HG03521 (cell line): Measurements from ENCODE around the gene FBN1.
A peak's percentile ranks its signal among the peaks of the same experiment; 100 is the strongest.

Experiments
- ATAC-seq: cut with Tn5 transposase; IDR thresholded peaks from one replicate; pipeline ENCODE4 v1.9.1; 2021; ENCODE audit warnings: mild to moderate bottlenecking, moderate library complexity; ENCODE audit not compliant: unreplicated experiment

FBN1 gene

DNA sequence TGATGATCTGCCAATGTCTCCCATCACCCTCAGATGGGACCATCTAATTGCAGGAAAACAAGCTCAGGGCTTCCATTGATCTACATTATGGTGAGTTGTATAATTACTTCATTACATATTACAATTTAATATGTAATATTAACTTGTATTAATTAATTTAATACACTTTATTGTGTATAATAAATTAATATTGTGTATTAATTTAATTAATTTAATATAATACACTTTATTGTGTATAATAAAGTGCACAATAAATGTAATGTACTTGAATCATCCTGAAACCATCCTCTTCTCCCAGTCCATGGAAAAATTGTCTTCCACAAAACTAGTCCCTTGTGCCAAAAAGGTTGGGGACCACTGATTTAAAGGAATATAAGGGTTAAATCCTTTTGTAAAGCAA, 123.4 kb downstream of the FBN1 start:
- ATAC-seq = no peak

DNA sequence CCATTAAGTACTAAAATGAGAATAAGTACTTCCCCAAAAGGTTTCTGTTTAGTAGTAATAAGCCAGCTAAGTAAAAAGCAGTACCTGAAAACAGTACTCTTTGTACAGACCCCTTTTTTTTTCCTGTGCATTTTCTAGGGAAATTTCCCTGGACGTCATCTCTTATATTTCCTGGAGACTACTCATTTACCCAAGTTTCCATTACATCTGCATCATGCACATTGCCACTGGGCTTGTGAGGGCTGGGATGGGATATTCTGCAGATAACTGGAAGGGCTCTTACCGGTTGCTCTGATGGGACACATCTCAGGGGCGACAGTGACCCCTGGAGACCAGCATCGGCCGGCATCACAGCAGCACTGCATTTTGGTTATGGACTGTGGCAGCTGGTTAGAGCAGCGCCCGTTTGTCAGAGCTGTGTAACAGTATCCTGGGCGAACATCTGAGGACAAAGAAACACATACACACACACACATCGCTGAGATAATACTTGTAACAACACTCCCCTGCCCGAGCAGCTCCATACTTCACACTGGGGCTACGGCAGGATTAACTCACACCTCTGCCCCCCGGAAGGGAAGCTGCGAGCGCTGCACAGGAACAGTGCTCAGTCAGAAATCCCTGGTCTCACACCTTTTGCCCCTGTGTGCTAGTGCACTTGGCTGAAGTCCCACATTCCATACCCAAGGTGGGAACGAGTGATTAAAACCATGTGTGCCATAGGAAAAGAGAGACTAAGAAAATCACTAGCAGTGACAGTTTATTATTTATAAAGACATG, 124.9 kb downstream of the FBN1 start:
- no peak for ATAC-seq

DNA sequence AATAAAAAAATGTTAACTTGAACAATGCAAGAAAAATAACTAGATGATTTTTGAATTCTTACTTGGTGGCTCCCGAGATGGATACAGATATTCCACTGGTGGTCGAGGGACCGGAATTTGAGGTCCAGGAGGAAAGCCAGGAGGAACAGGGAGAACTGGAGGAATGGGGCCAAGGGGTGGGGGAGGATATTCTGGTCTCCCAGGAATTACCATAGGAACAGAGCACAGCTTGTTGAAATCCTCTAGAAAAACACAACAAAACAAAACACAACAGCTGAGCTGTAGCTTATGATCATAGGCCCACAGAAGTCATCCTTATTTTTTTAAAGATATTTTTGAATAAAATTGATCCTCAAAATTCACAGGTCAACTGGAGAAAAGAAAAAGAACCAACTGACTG, 129.4 kb downstream of the FBN1 start:
- no peak for ATAC-seq

DNA sequence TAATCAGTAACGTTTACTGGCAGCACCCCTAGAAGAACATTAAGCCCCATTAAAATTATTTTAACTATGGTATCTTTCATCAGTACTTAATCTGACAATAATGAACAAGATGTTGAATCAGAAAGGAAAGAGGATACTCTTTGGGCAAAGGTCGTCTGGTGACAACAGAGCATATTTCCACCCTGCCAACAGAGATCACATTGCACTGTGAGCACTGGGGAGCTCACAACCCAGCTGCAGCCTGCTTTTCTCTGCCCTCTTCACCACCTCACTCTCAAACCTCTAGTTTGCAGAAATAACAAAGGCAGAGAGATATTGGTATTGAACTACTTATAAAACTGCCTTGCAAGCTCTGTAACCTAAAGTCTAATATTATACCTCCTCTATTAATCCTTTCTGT, 130.0 kb downstream of the FBN1 start:
- no peak for ATAC-seq

DNA sequence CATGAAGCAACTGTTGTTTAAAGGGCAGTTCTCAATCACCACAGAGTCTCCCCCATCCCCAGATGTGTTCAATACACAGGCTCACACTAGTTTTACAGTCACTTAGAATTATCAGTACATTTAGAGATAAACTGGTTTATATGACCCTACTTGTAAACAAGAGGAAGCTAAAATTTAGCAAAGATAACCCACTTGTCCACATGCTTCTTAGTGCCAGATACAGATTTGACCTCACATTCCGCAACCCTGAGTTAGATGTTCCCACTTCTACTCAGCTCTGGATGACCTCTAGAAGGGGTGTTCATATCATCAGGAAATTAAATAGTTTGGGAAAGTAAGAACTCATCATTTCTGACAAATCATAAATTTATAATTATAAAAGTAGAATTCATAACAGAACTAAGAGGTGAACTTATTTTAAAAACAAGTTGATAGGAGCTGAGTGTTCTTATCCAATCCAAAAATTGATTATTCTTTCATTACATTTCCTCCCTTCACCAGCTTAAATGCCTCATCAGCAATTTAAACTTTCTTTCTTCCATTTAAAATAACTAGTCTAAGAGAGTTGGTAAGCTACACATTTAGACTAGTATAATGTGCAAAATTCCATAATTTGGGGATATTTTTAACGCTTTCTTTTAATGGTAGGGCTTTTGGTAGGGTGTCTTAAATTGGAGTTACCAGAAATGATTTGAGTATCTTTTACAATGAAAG, 131.2 kb downstream of the FBN1 start:
- ATAC-seq = no peak

DNA sequence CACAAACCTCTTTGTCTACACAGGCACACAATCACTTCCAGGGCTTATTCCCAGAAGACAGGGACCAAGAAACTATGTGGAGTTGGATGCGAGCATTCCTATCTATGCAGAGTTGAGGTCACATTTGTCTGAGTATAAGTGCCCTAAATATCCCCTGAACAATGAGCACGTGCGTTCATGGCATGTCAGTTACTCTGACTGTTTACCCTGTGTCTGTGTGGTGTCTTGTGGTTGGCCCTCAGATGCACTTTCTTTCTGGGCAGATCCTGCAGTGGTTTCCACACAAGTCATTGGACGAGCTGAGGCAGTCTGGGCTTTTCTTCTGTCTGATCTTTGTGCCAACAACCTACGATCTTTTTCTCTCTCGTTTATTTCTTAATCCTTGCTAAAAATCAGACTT, 134.5 kb downstream of the FBN1 start:
- no peak for ATAC-seq

DNA sequence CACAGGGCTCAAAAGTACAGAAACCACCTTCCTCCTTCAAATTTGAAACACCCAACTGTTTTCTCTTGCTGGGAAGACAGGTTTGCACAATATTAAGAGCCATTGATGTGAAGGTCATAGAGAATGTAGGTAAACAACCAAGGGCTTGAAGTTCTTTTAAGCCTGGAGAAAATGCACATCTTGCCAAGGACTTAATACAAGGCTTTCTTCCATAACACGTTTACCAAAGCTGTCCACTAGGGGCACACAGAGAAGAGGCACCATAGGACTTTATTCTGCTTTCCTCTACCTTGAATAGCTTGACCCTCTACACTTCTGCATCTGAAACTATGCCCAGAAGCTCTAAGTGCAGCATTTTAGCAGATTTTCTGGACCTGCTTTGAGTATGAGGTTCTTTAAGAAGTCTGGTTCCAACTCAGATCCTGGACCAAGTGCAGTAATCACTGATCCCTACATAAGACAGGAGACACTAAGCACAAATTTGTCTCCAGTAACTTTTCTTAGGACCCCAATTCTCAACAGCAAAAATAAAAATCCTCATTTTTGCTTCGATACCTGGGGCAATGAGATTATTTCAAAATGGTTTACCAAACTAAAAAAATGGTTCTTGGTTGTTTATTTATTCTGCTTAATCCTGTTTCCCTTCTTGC, 138.0 kb downstream of the FBN1 start:
- ATAC-seq = peak; percentile 90

DNA sequence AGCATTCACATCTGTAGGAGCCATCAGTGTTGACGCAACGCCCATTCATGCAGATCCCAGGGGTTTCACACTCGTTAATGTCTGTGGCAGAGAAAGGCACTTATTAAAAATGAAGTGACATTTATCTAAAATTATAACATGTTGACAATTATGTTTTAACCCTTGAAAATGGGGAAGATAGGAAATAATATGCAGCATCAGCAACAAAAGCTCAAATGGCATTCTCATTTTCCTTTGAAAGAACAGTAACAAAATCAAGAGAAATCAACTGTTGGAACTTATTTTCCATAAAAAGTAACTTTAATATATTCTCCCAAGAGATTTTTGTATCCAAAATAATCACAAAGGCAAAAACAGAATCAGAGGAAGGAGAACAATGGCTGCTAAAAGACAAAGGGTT, 140.4 kb downstream of the FBN1 start:
- no peak for ATAC-seq

DNA sequence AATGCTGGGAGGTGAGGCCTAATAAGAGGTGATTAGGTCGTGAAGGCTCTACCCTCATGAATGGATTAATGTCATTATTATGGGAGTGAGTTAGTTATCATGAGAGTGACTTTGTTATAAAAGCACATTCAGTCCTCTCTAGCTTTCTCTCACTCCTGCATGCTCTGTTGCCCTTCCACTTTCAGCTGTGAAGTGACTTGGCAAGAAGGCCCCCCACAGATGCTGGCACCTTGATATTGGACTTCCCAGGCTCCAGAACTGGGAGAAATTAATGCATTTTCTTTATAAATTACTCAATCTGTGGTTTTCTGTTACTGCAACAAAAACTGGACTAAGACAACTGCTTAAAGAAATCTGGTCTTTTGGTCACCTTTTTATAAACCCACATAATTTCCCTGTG, 144.3 kb downstream of the FBN1 start:
- no peak for ATAC-seq

DNA sequence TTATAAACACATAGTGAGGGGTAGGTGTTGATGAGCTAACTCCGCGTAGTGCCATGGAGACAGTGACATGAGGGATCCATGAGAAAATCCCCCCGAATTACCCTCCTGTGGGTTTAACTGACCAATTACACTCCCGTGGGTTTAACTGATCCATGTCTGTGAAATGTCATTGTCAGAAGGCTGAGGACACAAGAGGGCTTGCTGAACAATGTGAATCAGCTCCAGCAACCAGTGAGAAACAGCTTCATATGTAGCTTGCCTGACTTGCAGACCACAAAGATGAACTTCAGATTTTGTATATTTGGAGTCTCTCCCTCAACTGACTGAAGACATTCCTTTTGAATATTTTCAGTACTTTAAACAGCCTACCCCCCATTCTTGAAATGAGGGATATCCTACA, 144.9 kb downstream of the FBN1 start:
- ATAC-seq = no peak

DNA sequence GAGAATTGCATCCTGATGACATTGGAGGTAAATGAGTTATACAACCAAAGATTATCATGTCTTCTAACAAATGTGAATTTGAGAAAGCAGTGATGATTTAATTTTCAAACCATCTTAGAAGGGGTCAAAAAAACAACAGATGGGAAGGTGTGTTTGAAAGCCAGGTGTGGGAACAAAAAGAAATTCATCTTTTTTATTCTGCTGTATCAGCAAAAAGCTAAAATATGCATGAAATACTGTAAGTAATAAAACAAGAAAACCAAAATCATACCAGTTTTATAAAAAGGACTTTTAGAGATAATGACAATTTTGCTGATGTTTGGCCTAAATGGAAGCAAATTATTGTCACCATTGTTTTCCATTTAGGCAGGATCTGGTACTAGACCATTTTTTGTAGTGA, 145.5 kb downstream of the FBN1 start:
- ATAC-seq = no peak

DNA sequence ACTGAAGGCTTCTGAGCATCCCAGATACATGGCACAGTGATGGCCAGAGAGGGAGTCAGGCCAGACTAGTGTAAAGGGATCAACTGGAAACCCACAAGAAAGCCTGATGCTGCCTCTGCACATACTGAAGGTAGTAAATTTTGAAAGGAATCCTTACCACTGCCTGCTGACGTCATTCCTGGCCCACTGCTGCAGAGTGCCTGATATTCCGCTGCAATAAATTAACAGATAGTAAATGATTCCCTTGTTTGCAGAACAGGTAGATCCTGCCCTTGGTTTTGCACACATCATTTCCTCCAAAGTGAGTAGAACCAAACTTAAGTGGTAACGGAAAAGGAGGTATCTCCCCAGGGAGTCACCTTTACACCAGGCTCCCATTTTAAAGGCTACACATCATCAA, 146.7 kb downstream of the FBN1 start:
- no peak for ATAC-seq

DNA sequence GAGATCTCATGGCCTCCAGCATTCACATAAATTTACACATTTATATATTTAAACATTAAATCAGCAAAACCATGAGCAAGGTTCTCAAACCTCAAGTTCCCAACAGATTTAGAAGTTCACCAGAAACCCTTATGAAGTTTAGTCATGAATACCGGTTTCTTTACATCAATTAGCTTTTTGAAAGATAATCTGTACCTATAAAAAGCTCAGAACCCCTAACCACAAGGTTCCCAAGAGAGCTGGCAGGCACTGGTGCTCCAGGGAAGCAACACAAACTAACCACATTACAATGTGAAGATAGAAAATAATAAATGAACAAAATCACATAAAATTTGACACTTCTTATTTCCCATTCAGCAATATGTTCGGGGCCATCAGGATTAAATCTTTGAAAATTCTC, 150.9 kb downstream of the FBN1 start:
- no peak for ATAC-seq

DNA sequence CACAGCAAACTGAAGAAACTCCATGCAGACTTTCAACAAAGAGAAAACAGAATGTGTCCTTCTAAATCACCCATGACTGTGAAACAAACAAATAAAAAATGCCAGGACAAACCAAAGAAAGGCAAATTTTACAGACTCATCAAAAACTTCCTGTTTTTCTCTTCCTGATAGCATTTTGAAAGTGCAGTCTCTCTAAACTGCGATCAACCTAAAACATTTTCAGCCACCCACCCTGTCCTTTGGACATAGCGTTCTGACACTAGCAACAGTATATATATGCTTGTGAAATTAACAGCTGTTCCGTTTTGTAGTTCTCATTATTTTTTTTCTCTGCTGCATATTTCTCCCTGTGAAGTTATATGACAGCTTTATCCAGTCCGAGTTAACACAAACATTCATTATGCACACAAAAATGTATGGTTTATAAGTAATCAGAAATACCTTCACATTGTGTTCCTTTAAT, 151.7 kb downstream of the FBN1 start:
- ATAC-seq = no peak

DNA sequence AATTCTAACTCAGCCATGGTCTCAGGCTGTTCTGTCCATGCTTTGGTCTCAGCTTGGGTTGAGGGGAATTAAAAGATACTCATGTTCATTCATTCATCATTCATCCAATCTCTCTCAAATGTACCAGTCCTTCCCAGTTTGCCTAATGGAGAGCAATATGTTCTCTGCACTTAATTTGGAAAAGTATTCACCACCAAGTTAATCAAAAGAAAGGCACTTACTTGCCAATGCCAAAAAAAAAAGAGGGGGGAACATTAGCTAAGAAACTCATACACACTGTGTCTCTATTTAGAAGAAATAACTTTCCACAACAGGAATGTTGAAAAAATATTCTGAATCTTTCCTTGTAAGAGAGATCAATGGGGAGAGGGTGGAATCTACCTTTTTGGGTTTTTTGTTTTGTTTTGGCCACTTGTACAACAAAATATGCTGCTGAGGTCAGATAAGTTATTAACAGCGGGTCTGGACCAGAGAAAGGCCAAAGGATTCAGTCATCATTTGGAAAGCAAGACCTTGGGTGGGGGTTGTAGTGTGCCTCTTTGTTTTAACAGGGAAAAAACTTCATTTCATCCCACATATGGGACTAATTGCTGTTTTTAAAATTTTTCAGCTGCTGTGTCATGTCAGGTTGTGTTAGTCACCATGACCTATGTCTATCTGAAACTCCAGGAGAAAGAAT, 152.3 kb downstream of the FBN1 start:
- no peak for ATAC-seq

DNA sequence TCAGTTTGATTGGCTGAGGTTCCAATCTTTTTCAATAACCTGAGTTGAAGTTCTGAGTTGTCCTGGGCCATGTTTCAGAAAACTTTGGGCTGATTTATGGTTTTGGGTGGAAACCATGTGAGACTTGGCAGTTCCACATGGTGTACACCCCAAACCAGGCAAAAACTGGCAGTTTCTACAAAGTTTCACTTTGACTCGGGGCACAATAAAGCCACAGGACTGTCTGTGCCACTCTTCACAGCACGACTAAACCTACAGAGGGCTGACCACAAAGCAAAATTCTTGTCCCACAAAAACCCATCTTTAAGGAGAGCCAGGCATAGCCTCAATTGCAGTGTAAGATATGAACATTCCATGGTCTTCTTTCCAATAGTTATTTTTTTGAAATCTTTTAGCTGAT, 159.3 kb downstream of the FBN1 start:
- no peak for ATAC-seq

DNA sequence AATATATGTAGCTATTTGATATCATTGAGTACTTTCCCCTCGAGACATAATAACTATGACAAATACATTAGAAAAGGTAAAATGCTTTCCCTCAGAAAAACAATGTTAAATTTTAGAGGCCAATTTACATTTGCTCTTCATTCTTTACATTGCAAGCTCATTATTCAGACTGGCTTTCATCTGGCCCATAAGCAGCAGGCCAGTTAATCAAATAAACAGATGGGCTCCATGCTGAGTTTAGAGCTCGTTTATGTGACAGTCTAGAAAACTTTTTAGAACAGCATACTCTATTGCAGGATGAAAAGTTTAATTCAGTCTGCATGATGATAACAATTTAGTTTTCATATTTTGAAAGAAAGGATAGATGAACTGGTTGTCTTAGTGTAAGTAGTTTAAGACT, 163.7 kb downstream of the FBN1 start:
- no peak for ATAC-seq

DNA sequence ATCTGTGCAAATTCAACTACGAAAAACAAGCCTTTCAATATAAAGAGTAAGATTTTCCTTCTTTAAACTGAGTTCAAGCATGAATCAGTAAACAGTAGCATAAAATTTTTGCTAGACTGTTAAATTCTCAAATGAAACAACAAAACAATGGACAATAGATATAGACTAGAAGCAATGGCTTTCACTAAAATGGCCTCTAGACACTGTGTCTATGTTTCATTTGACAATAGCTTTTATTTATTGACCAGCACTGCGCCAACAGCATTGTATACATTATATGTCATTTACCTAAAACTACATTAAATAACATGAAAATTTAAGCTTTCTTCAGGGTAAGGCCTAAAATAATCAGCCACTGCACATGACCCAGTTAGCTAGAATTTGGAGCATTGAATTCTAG, 165.8 kb downstream of the FBN1 start:
- no peak for ATAC-seq

DNA sequence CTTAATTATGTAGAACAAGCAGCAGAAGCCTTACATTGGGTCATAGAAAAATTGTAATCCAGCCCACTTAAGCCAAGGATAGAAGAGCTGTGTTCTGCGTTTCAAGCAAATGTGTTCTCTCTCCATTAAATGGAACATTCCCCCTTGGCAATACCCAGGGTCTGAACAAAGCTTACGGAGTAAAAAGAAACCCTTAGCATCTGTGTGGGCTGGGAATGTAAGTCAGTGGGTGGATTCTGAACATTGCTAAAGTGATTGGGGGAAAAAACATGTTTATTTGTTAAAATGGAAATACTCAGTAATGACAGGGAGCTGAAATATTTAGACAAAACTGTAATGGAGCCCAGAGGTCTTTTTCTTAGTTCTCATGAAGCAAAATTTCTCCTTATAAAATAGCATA, 166.9 kb downstream of the FBN1 start:
- no peak for ATAC-seq

DNA sequence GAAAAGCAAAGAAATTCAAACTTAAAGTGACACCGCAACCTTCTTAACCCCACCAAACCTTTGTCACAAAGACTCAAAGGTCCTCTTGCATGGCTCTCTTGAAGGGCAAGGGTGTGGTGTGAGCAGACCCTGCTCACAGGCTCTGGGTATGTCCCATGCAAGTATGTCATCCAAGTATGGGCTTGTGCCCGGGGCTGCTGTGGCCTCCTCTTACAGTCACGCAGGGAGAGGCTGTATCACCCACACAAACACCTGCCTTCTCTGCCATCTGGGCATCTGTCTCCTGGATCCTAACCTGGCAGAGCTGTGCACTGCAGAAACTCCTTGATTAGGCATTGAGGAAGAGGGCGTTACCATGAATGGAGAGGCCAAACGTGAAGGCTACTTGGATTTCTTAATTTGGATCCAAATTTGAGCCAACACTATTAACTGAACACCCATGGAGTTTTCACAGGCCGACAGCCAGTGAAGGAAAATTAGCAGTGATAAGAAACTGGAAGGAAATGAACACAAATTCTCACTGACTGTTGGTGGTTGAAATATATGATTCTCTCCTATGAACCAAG, 167.6 kb downstream of the FBN1 start:
- no peak for ATAC-seq
